Esophagus muscularis mucosa (tissue), 4 donors: ENCODE measurements around the gene LMF2. TPM values are rescaled to one million over a fixed set of nuclear protein-coding genes. Genes with fewer than 3 reads are reported as not detected.

Experiments
- DNase-seq: peaks from one replicate; pipeline ENCODE4 v3.0.0-alpha.2; 2017; ENCODE audit errors: extremely low spot score
- H3K27ac ChIP-seq, 4 donors: fragments of 200-600 bp; sonication (generic); replicated peaks in 1 of 4; 1 replicate in 3 of 4; 2 replicates in 1 of 4; pipeline ENCODE4 v1.5.1; 2016 to 2019; ENCODE audit warnings: mild to moderate bottlenecking in 1 of 4
- H3K27me3 ChIP-seq, 4 donors: fragments of 200-600 bp; sonication (generic); one replicate each; pipeline versions ENCODE4 v1.5.1 to v1.6.0; 2016 to 2019
- H3K36me3 ChIP-seq, 4 donors: fragments of 200-600 bp; sonication (generic); one replicate each; pipeline ENCODE4 v1.5.1; 2016 to 2019
- H3K4me1 ChIP-seq, 4 donors: fragments of 200-600 bp; sonication (generic); one replicate each; pipeline ENCODE4 v1.5.1; 2016 to 2019
- H3K4me3 ChIP-seq, 4 donors: fragments of 200-600 bp; sonication (generic); 1 replicate in 2 of 4; 2 replicates in 2 of 4; pipeline ENCODE4 v1.5.1; 2016 to 2019; ENCODE audit warnings: mild to moderate bottlenecking in 4 of 4, moderate library complexity in 1 of 4
- H3K9me3 ChIP-seq, 4 donors: fragments of 200-600 bp; sonication (generic); 1 replicate in 3 of 4; 2 replicates in 1 of 4; pipeline ENCODE4 v1.5.1; 2016 to 2019
- EP300 ChIP-seq: sonication (generic); formaldehyde crosslinking; IDR thresholded peaks from one replicate; pipeline ENCODE4 v1.6.1; 2017; ENCODE audit warnings: antibody characterized with exemption
- POLR2A ChIP-seq: fragments of 450-650 bp; IDR thresholded peaks from one replicate; pipeline ENCODE4 v1.6.1; 2017; ENCODE audit warnings: antibody characterized with exemption, moderate library complexity, mild to moderate bottlenecking, low read depth
- POLR2AphosphoS5 ChIP-seq, 2 donors: sonication (generic); formaldehyde crosslinking; IDR thresholded peaks; one replicate each; pipeline ENCODE4 v1.6.1; 2017; ENCODE audit warnings: antibody characterized with exemption in 2 of 2
- WGBS: methylation state at CpG from one replicate; pipeline ENCODE4 v1.1.5; 2018; 5-methylcytosine and 5-hydroxymethylcytosine counted together
- intact Hi-C: fragments of 100-400 bp; cut with DNase I; formaldehyde crosslinking; loops from one replicate; pipeline ENCODE4 v1.15.1; 2023
- total RNA-seq, 4 donors: library from RNA; depleted of rRNA; stranded (reverse); fragments of >200 nt; gene quantifications; one replicate each; pipeline versions ENCODE4 v1.1.0 to v1.2.1, GENCODE V29; 2016
- TF ChIP-seq, protein P1 (sequence below), 3 experiments: fragments of 200-600 bp in 2 of 3; fragments of 450-650 bp in 1 of 3; sonication (generic) in 2 of 3; IDR thresholded peaks; one replicate each; pipeline ENCODE4 v1.5.1; 2017 to 2019; ENCODE audit warnings: antibody characterized with exemption in 3 of 3, mild to moderate bottlenecking in 2 of 3, moderate library complexity in 1 of 3

Gene LMF2
- total RNA-seq, 4 donors from 2014 or later, result 34.9 to 67.1 (median 46.8) TPM

DNA sequence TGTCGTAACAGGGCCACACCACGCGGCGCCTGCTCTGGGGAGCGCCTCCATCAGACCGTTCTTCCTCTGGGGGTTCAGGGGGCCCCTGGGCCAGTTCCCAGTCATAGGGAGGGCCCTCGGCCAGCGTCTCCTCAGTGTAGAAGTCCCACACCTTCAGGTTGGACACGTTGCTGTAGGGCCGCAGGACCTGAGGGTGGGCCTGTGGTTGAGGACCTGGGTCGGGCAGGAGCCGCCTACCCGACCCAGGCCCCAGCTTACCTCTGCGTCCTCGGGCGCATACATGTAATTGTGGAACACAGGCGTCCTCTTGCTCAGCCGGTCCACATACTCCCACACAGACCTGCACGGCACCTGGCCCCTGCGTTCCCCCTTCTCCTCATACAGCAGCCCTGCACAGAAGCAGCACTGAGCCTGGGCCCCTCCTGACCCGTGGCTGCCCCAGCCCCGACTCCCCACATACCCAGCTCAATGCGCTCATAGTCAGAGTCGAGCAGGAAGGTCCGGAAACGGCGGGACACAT is 52.9 kb downstream of the LMF2 start:
- no peak overlapping the region for H3K27ac ChIP-seq
- no peak for TF ChIP-seq EP300
- TF ChIP-seq, protein P1, sequence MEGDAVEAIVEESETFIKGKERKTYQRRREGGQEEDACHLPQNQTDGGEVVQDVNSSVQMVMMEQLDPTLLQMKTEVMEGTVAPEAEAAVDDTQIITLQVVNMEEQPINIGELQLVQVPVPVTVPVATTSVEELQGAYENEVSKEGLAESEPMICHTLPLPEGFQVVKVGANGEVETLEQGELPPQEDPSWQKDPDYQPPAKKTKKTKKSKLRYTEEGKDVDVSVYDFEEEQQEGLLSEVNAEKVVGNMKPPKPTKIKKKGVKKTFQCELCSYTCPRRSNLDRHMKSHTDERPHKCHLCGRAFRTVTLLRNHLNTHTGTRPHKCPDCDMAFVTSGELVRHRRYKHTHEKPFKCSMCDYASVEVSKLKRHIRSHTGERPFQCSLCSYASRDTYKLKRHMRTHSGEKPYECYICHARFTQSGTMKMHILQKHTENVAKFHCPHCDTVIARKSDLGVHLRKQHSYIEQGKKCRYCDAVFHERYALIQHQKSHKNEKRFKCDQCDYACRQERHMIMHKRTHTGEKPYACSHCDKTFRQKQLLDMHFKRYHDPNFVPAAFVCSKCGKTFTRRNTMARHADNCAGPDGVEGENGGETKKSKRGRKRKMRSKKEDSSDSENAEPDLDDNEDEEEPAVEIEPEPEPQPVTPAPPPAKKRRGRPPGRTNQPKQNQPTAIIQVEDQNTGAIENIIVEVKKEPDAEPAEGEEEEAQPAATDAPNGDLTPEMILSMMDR (IDR thresholded peaks at IDR 0.05), result no peak
- TF ChIP-seq POLR2A, result no peak
- no peak for TF ChIP-seq POLR2AphosphoS5 (IDR thresholded peaks at IDR 0.05)
- no peak overlapping the region for H3K4me3 ChIP-seq
- H3K36me3 ChIP-seq, result peaks cover 56 to 91% (median 74%) of the 10 kb centered on the region in 4 donors
- H3K4me1 ChIP-seq, result no peaks in the 10 kb centered on the region
- no peaks in the 10 kb centered on the region for H3K9me3 ChIP-seq
- 93% methylated on average over 24 of the region's 27 CpGs for WGBS
- H3K27me3 ChIP-seq, result no peaks in the 10 kb centered on the region
- no peak for DNase-seq
- intact Hi-C loops, result no loop called here

Other genes starting within 250 kb of the LMF2 start
- gene MAPK12, start 246.0 kb downstream of the LMF2 start, total RNA-seq, result 10 to 100 TPM in 3 of 4 donors, 1 to 10 TPM in 1; 5.8 to 22.9 (median 16.1) TPM
- gene MAPK11, start 237.3 kb downstream of the LMF2 start, total RNA-seq, result 10 to 100 TPM in 2 of 4 donors, 1 to 10 TPM in 2; 3.7 to 12.5 (median 10.1) TPM
- 100 to 1,000 TPM; 115 to 218 (median 154) TPM for gene PLXNB2, start 200.1 kb downstream of the LMF2 start, total RNA-seq
- 1 to 10 TPM; 1.7 to 3.8 (median 2.5) TPM for gene DENND6B, start 180.7 kb downstream of the LMF2 start, total RNA-seq
- gene PPP6R2, start 164.4 kb downstream of the LMF2 start, total RNA-seq, result 10 to 100 TPM; 57.7 to 79.4 (median 65.3) TPM
- gene SBF1, start 32.7 kb downstream of the LMF2 start, total RNA-seq, result 100 to 1,000 TPM in 2 of 4 donors, 10 to 100 TPM in 2; 56.1 to 121 (median 86.9) TPM
- under 1 TPM in 1 of 4 donors, not detected in 3; under 0.01 TPM for gene ADM2, start 26.2 kb downstream of the LMF2 start, total RNA-seq
- gene MIOX, start 20.8 kb downstream of the LMF2 start, total RNA-seq, result not detected
- 10 to 100 TPM; 30.3 to 44.6 (median 41.7) TPM for gene NCAPH2, start 522 bp upstream of the LMF2 start, total RNA-seq
- 1 to 10 TPM in 2 of 4 donors, not detected in 2; 3.1 to 5.1 TPM for gene SCO2, start 17.9 kb upstream of the LMF2 start, total RNA-seq
- 10 to 100 TPM; 27.4 to 79.2 (median 35.9) TPM for gene TYMP, start 22.3 kb upstream of the LMF2 start, total RNA-seq
- under 1 TPM in 1 of 4 donors, not detected in 3; 0.17 TPM for gene KLHDC7B, start 38.2 kb upstream of the LMF2 start, total RNA-seq
- not detected for gene SYCE3, start 55.2 kb upstream of the LMF2 start, total RNA-seq
- 10 to 100 TPM in 2 of 4 donors, 1 to 10 TPM in 2; 5.0 to 19.6 (median 14.6) TPM for gene CPT1B, start 70.7 kb upstream of the LMF2 start, total RNA-seq
- gene CHKB, start 75.1 kb upstream of the LMF2 start, total RNA-seq, result 10 to 100 TPM; 20.7 to 43.5 (median 33.0) TPM
- 1 to 10 TPM; 1.2 to 4.2 (median 3.4) TPM for gene MAPK8IP2, start 93.1 kb upstream of the LMF2 start, total RNA-seq
- gene ARSA, start 120.5 kb upstream of the LMF2 start, total RNA-seq, result 10 to 100 TPM; 24.5 to 49.4 (median 28.8) TPM
- gene SHANK3, start 165.1 kb upstream of the LMF2 start, total RNA-seq, result 10 to 100 TPM in 3 of 4 donors, 1 to 10 TPM in 1; 7.0 to 21.1 (median 16.0) TPM
- gene ACR, start 230.5 kb upstream of the LMF2 start, total RNA-seq, result under 1 TPM in 2 of 4 donors, not detected in 2; 0.42 to 0.46 TPM